ENCODE results near the gene SYNM. TPM values are rescaled to one million over a fixed set of nuclear protein-coding genes. Genes with fewer than 3 reads are reported as not detected.
"Not testable (repeated sequence)": the region's sequence is repeated elsewhere in the genome, so short reads cannot be mapped to it uniquely, and the experiment has no call there.

The SYNM gene
- total RNA-seq, 1 experiment from 2014 or later = 2.6 TPM

GRCh38 chr15:99074446-99074845 is 30.4 kb upstream of the SYNM start:
- Histone ChIP-seq H3K4me1 (ENCODE audit: insufficient read depth, low read length, poor library complexity, severe bottlenecking) (no peaks in the 10 kb centered on the region), H3K4me3 (ENCODE audit: low read depth, low read length, poor library complexity, severe bottlenecking) (no peak overlapping the region), H3K9me3 (ENCODE audit: low read depth, low read length, poor library complexity, severe bottlenecking) (no peaks in the 10 kb centered on the region), H3K27me3 (replicated peaks; ENCODE audit: insufficient read depth, low read depth, low read length, poor library complexity) (no peaks in the 10 kb centered on the region), H3K36me3 (ENCODE audit: insufficient read depth, low read length, poor library complexity, severe bottlenecking) (no peaks in the 10 kb centered on the region), H3K27ac (ENCODE audit: low read depth, low read length, poor library complexity, severe bottlenecking) (no peak overlapping the region)
- no peak for TF ChIP-seq EZH2 (IDR thresholded peaks at IDR 0.05; ENCODE audit: borderline replicate concordance, low read depth, low read length, poor library complexity, severe bottlenecking)
- TF ChIP-seq CTCF (conservative IDR thresholded peaks at IDR 0.05; ENCODE audit: low read depth, low read length) = no peak
- no peak for DNase-seq (ENCODE audit: low spot score)
- CTCF ChIA-PET = no interaction called here
- no TSS peak for BruUV-seq (replicated peaks)
- POLR2A ChIA-PET (ENCODE audit: low non-redundant PET) = no interaction called here
- intact Hi-C loops (cut with micrococcal nuclease; ENCODE audit: unreplicated experiment) = loop anchor here (10.0 kb wide), 1 partner anchor 190 kb away; no protein-coding TSS in a partner anchor

GRCh38 chr15:99075059-99075652 is 29.7 kb upstream of the SYNM start:
- intact Hi-C loops (cut with micrococcal nuclease; ENCODE audit: unreplicated experiment) = loop anchor here (10.0 kb wide), 1 partner anchor 190 kb away; no protein-coding TSS in a partner anchor
- H3K27ac ChIP-seq (ENCODE audit: low read depth, low read length, poor library complexity, severe bottlenecking); DNase-seq (ENCODE audit: low spot score); POLR2A ChIA-PET (ENCODE audit: low non-redundant PET); H3K27me3 ChIP-seq (replicated peaks; ENCODE audit: insufficient read depth, low read depth, low read length, poor library complexity); H3K36me3 ChIP-seq (ENCODE audit: insufficient read depth, low read length, poor library complexity, severe bottlenecking); H3K4me3 ChIP-seq (ENCODE audit: low read depth, low read length, poor library complexity, severe bottlenecking); H3K9me3 ChIP-seq (ENCODE audit: low read depth, low read length, poor library complexity, severe bottlenecking); CTCF ChIA-PET; H3K4me1 ChIP-seq (ENCODE audit: insufficient read depth, low read length, poor library complexity, severe bottlenecking); BruUV-seq (replicated peaks): not testable (repeated sequence)

GRCh38 chr15:99076109-99076508 is 28.8 kb upstream of the SYNM start:
- TF ChIP-seq EZH2 (IDR thresholded peaks at IDR 0.05; ENCODE audit: borderline replicate concordance, low read depth, low read length, poor library complexity, severe bottlenecking) (no peak), CTCF (conservative IDR thresholded peaks at IDR 0.05; ENCODE audit: low read depth, low read length) (no peak)
- intact Hi-C loops (cut with micrococcal nuclease; ENCODE audit: unreplicated experiment) = loop anchor here (1.0 to 10.0 kb wide), 3 partner anchors 191 to 634 kb away; no protein-coding TSS in a partner anchor
- no peaks in the 10 kb centered on the region for H3K4me1 ChIP-seq (ENCODE audit: insufficient read depth, low read length, poor library complexity, severe bottlenecking)
- H3K4me3 ChIP-seq (ENCODE audit: low read depth, low read length, poor library complexity, severe bottlenecking) = peak overlapping the region; percentile 28
- DNase-seq (ENCODE audit: low spot score) = no peak
- CTCF ChIA-PET = interaction anchor here (0.6 to 1.3 kb wide), 8 partner anchors 17 to 557 kb away, joined by 3 to 8 read pairs (median 3); no protein-coding TSS in a partner anchor
- no peak overlapping the region for H3K27ac ChIP-seq (ENCODE audit: low read depth, low read length, poor library complexity, severe bottlenecking)
- BruUV-seq (replicated peaks) = no TSS peak
- no peaks in the 10 kb centered on the region for H3K27me3 ChIP-seq (replicated peaks; ENCODE audit: insufficient read depth, low read depth, low read length, poor library complexity)
- H3K36me3 ChIP-seq (ENCODE audit: insufficient read depth, low read length, poor library complexity, severe bottlenecking) = no peaks in the 10 kb centered on the region
- no peaks in the 10 kb centered on the region for H3K9me3 ChIP-seq (ENCODE audit: low read depth, low read length, poor library complexity, severe bottlenecking)
- POLR2A ChIA-PET (ENCODE audit: low non-redundant PET) = no interaction called here

Measured in A673 (cell line).